ENCODE results near the gene IL1RAP.

GRCh38 chr3:190546881-190547510 lies 33.1 kb downstream of the IL1RAP start:
- TF ChIP-seq POLR2A (IDR thresholded peaks at IDR 0.05): no peak
- no peak for TF ChIP-seq EP300 (IDR thresholded peaks at IDR 0.05)
- no peak for TF ChIP-seq CTCF (IDR thresholded peaks at IDR 0.05)
